A673 (cell line): ENCODE measurements around the gene TBX5. TPM values are rescaled to one million over a fixed set of nuclear protein-coding genes. Genes with fewer than 3 reads are reported as not detected.

Source experiments
- BruUV-seq: library from RNA; stranded (reverse); fragments of 400-500 nt; replicated peaks from 2 replicates; lab custom pipeline; 2021; lab: Mats Ljungman, UMichigan
- CTCF ChIA-PET: fragments of 300-600 bp; sonication (Branson Sonifier 250); formaldehyde crosslinking; loops from one replicate; lab custom pipeline; 2022; ENCODE audit warnings: antibody characterized with exemption; lab: Charles Lee
- POLR2A ChIA-PET: fragments of 300-600 bp; sonication (Branson Sonifier 250); formaldehyde crosslinking; loops from one replicate; lab custom pipeline; 2022; ENCODE audit warnings: antibody characterized with exemption; ENCODE audit not compliant: low non-redundant PET; lab: Charles Lee
- DNase-seq: peaks from one replicate; pipeline ENCODE4 v3.0.0-alpha.2; 2015; ENCODE audit warnings: low spot score
- H3K27ac ChIP-seq: fragments of 200-600 bp; sonication (generic); 2 replicates; pipeline ENCODE4 v1.5.1; 2016; ENCODE audit warnings: mixed run types, low read depth, mild to moderate bottlenecking, mixed read lengths, antibody characterized with exemption, low read length; ENCODE audit not compliant: poor library complexity, severe bottlenecking
- H3K27me3 ChIP-seq: fragments of 200-600 bp; sonication (generic); replicated peaks from 2 replicates; pipeline ENCODE4 v1.6.1; 2017; ENCODE audit warnings: mixed run types, low read depth, mild to moderate bottlenecking, mixed read lengths, antibody characterized with exemption, low read length; ENCODE audit not compliant: insufficient read depth, poor library complexity
- H3K36me3 ChIP-seq: fragments of 200-600 bp; sonication (generic); 2 replicates; pipeline ENCODE4 v1.6.1; 2016; ENCODE audit warnings: mixed run types, mild to moderate bottlenecking, mixed read lengths, antibody characterized with exemption, low read length; ENCODE audit not compliant: insufficient read depth, poor library complexity, severe bottlenecking
- H3K4me1 ChIP-seq: fragments of 200-600 bp; sonication (generic); 2 replicates; pipeline ENCODE4 v1.6.1; 2017; ENCODE audit warnings: mixed run types, mild to moderate bottlenecking, mixed read lengths, antibody characterized with exemption, low read length; ENCODE audit not compliant: insufficient read depth, poor library complexity, severe bottlenecking
- H3K4me3 ChIP-seq: fragments of 200-600 bp; sonication (generic); 2 replicates; pipeline ENCODE4 v1.5.1; 2016; ENCODE audit warnings: low read depth, mixed run types, mild to moderate bottlenecking, mixed read lengths, low read length; ENCODE audit not compliant: poor library complexity, severe bottlenecking
- H3K9me3 ChIP-seq: fragments of 200-600 bp; sonication (generic); 2 replicates; pipeline ENCODE4 v1.6.1; 2016; ENCODE audit warnings: mixed run types, low read depth, mild to moderate bottlenecking, mixed read lengths, antibody characterized with exemption, low read length; ENCODE audit not compliant: poor library complexity, severe bottlenecking
- EZH2 ChIP-seq: fragments of 200-600 bp; sonication (generic); IDR thresholded peaks from 2 replicates; pipeline ENCODE4 v1.6.1; 2017; ENCODE audit warnings: borderline replicate concordance, low read depth, mild to moderate bottlenecking, mixed read lengths, antibody characterized with exemption, low read length; ENCODE audit not compliant: poor library complexity, severe bottlenecking
- intact Hi-C: fragments of 100-400 bp; cut with micrococcal nuclease; formaldehyde crosslinking; loops from one replicate; pipeline ENCODE4 v1.10.0; 2022; ENCODE audit not compliant: unreplicated experiment
- total RNA-seq: library from RNA; stranded (reverse); gene quantifications from 2 replicates; pipeline ENCODE4 v1.2.3, GENCODE V29; 2021
- TF ChIP-seq, protein P1 (sequence below): fragments of 300-800, 200-600 bp; sonication (generic); conservative IDR thresholded peaks from 2 replicates; pipeline ENCODE4 v1.5.1; 2017; ENCODE audit warnings: low read depth, mild to moderate bottlenecking, antibody characterized with exemption, low read length, moderate library complexity, mixed read lengths

Gene TBX5
- total RNA-seq, 1 experiment from 2014 or later, result 2.1 TPM

DNA sequence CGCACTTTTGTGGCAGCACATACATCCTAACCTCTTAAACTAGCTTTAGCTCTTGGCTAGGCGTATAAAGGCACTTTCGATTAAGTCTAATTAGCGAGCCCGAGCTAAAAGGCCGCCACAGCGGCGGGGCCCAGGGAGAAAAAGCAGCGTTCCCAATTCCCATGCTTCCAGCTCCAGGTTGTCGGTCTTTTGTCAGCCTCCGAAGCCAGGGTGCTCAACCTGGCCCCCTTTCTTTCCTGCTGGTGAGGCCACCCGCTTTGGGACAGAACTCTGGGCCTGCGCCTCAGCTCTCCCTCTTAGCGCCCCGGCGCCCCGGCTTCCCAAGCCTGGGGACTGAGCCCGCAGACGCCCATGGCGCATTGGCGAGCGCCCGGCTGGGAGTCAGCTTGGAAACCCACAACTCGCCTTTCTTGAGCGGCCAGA is 33.3 kb upstream of the TBX5 start:
- H3K36me3 ChIP-seq, result no peaks in the 10 kb centered on the region
- POLR2A ChIA-PET, result no interaction called here
- BruUV-seq, result no TSS peak
- no peak overlapping the region for H3K4me3 ChIP-seq
- H3K27ac ChIP-seq, result no peak overlapping the region
- CTCF ChIA-PET, result no interaction called here
- intact Hi-C loops, result no loop called here
- no peaks in the 10 kb centered on the region for H3K9me3 ChIP-seq
- no peaks in the 10 kb centered on the region for H3K4me1 ChIP-seq
- no peak for DNase-seq
- peaks cover 56% of the 10 kb centered on the region for H3K27me3 ChIP-seq
- no peak for TF ChIP-seq EZH2
- TF ChIP-seq, protein P1, sequence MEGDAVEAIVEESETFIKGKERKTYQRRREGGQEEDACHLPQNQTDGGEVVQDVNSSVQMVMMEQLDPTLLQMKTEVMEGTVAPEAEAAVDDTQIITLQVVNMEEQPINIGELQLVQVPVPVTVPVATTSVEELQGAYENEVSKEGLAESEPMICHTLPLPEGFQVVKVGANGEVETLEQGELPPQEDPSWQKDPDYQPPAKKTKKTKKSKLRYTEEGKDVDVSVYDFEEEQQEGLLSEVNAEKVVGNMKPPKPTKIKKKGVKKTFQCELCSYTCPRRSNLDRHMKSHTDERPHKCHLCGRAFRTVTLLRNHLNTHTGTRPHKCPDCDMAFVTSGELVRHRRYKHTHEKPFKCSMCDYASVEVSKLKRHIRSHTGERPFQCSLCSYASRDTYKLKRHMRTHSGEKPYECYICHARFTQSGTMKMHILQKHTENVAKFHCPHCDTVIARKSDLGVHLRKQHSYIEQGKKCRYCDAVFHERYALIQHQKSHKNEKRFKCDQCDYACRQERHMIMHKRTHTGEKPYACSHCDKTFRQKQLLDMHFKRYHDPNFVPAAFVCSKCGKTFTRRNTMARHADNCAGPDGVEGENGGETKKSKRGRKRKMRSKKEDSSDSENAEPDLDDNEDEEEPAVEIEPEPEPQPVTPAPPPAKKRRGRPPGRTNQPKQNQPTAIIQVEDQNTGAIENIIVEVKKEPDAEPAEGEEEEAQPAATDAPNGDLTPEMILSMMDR, result no peak

DNA sequence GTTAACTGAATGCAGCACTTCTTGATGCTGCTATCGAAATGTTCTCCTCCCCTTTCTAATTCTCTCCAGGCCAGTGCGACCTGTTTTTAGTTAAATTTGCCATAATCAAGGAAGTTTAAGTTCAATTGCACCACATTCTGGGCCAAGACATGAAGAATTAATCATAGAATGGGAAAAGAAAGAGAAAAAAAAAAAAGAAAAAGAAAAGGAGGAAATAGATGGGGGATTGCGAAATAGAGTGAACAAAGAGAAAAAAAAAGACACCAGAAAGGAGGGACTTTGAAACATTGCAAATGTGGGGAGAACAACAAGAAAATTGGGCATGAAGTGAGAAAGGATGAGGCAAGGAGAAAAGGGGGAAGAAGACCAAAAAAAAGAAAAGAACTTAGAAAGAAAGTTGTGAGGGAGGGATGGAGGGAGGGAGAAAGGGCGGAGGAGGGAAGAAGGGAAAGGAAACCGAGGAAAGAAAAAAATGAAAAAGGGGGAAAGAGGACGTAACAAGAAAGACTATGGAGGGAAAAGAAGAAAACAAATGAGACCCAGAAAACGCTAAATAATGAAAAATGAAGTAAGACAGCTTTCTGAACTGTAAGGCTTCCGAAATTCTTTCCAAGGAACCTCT is 32.8 kb upstream of the TBX5 start:
- Histone ChIP-seq H3K4me1 (no peaks in the 10 kb centered on the region), H3K9me3 (no peaks in the 10 kb centered on the region), H3K4me3 (no peak overlapping the region), H3K27ac (no peak overlapping the region), H3K36me3 (no peaks in the 10 kb centered on the region), H3K27me3 (peaks cover 51% of the 10 kb centered on the region)
- POLR2A ChIA-PET, result no interaction called here
- CTCF ChIA-PET, result no interaction called here
- no TSS peak for BruUV-seq
- intact Hi-C loops, result no loop called here
- TF ChIP-seq EZH2, result no peak
- TF ChIP-seq, protein P1, result no peak
- DNase-seq, result no peak

DNA sequence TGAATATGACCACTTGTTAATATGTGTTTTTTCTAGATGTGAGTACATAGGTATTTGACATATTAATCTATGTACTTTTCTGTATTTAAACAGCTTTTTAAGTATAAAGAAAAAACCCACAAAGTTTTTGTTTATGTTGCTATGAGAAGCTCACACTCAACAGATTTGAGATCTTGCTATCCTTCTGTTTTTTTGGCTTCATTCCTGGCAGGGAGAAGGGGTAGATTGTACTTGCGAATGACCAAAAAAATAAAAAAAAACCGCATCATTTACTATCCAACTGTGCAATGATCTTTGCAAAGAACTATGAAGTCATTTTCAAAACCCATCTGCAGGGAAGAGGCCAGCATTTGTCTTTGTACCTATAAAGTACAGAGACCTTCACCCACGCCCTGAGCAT is 28.4 kb upstream of the TBX5 start:
- DNase-seq, result no peak
- Histone ChIP-seq H3K27me3 (peaks cover 9% of the 10 kb centered on the region), H3K4me1 (no peaks in the 10 kb centered on the region), H3K27ac (no peak overlapping the region), H3K4me3 (no peak overlapping the region), H3K36me3 (no peaks in the 10 kb centered on the region), H3K9me3 (no peaks in the 10 kb centered on the region)
- CTCF ChIA-PET, result no interaction called here
- no TSS peak for BruUV-seq
- intact Hi-C loops, result no loop called here
- TF ChIP-seq EZH2, result no peak
- TF ChIP-seq, protein P1, result no peak
- POLR2A ChIA-PET, result no interaction called here
